D721Med (cell line): ENCODE measurements around the gene PHACTR1.
A peak's percentile ranks its signal among the peaks of the same experiment; 100 is the strongest.

Experiments
- DNase-seq: peaks from one replicate; pipeline ENCODE4 v3.0.0; 2011; ENCODE audit warnings: low spot score; ENCODE audit not compliant: insufficient read length
- FAIRE-seq: peaks from 2 replicates; lab custom pipeline; 2011; peaks lifted over from hg19 to GRCh38; lab: Jason Lieb, UNC
- CTCF ChIP-seq: IDR thresholded peaks from 2 replicates; pipeline ENCODE4 v1.5.1; 2012; ENCODE audit warnings: mild to moderate bottlenecking, control low read depth; ENCODE audit not compliant: insufficient read depth; ENCODE audit errors: missing control alignments

Gene PHACTR1

GRCh38 chr6:12893036-12893435 is 176.5 kb downstream of the PHACTR1 start:
- no peak for DNase-seq
- no peak for FAIRE-seq
- TF ChIP-seq CTCF, result no peak

GRCh38 chr6:12895721-12896120 is 179.2 kb downstream of the PHACTR1 start:
- DNase-seq (no peak), FAIRE-seq (no peak)
- no peak for TF ChIP-seq CTCF

- FAIRE-seq (no peak), DNase-seq (no peak)
- TF ChIP-seq CTCF, result no peak
Measured at GRCh38 chr6:12896208-12896733, 179.7 kb downstream of the PHACTR1 start.

GRCh38 chr6:12898603-12899002 is 182.0 kb downstream of the PHACTR1 start:
- DNase-seq (no peak), FAIRE-seq (no peak)
- TF ChIP-seq CTCF, result no peak

DNA sequence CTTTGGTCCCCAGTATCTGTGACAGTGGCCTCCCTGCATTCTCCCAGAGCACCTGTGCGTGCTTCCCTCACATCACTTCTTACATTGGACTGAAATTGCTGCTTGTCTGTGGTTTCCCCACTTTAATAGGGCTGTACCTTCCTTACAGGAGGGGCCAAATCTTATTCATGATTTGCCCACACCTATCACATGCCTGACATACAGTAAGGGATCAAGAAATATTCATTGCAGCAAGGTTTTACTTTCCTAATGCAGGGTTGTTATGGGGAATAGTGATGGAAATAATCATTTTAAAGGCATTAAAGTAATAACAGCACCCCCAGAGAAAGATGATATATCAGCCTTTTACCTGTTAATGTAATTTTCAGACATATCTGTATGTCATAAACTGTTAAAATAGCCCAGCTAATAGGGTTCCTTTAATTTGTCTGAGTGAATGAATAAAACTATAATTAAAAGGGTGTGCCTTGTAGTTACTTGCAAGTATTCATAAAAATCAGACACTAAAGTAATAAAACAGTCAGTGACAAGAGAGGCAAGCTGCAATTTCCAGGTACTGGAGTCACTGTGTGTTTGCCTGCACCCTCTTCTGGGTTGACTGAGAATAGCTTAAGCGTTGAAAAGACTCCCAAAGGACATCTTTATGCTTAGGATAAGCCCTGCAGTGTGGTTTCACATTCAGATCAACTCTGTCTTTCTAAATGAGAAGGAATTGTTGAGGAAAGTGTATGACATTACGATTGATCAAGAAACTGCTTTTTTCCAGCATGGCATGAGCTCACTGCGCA is 182.7 kb downstream of the PHACTR1 start:
- DNase-seq (no peak), FAIRE-seq (no peak)
- TF ChIP-seq CTCF, result peak; percentile 19

- TF ChIP-seq CTCF, result no peak
- DNase-seq, result no peak
- no peak for FAIRE-seq
Measured at GRCh38 chr6:12903246-12903645, 186.7 kb downstream of the PHACTR1 start.

DNA sequence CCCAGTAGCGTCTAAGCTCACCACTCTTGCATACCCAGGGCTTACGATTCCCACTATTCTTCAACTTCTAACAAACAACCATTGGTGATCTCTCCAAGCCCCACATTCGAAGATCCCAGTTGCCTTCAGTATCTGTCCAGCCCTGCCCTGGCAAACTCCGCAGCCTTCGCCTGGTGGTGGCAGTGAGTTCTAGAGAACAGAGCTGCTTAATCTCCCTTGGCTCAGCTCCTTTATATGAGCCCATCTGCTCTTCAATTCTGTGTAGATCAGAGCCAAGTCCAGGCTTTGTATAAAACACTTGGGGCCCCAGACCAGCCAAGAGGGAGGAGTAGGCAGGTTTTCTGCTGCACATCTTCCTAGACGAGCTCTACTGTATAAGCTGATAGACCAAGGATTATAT is 193.3 kb downstream of the PHACTR1 start:
- DNase-seq, result no peak
- FAIRE-seq, result no peak
- TF ChIP-seq CTCF, result peak; percentile 30
